Astrocyte (in vitro differentiated cells and primary cell): ENCODE measurements around the gene EN2. TPM values are rescaled to one million over a fixed set of nuclear protein-coding genes. Genes with fewer than 3 reads are reported as not detected.

ENCODE experiments used
- DNase-seq: peaks from one replicate; pipeline ENCODE4 v3.0.0-alpha.2; 2010; ENCODE audit warnings: low read depth
- FAIRE-seq: peaks from 2 replicates; lab custom pipeline; 2011; peaks lifted over from hg19 to GRCh38; lab: Jason Lieb, UNC
- H2AFZ ChIP-seq: 2 replicates; pipeline ENCODE4 v1.6.0; 2012; ENCODE audit warnings: low read depth, low read length, inconsistent platforms
- H3K27ac ChIP-seq: 2 replicates; pipeline ENCODE4 v1.5.1; 2011; ENCODE audit warnings: low read depth, low read length, inconsistent platforms
- H3K27me3 ChIP-seq: 2 replicates; pipeline ENCODE4 v1.6.0; 2011; ENCODE audit warnings: low read length, inconsistent platforms; ENCODE audit not compliant: insufficient read depth
- H3K36me3 ChIP-seq: 2 replicates; pipeline ENCODE4 v1.5.1; 2011; ENCODE audit warnings: low read length, inconsistent platforms; ENCODE audit not compliant: insufficient read depth
- H3K4me1 ChIP-seq: 2 replicates; pipeline ENCODE4 v1.5.1; 2011; ENCODE audit warnings: low read length, inconsistent platforms; ENCODE audit not compliant: insufficient read depth
- H3K4me2 ChIP-seq: 2 replicates; pipeline ENCODE4 v1.6.0; 2012; ENCODE audit warnings: low read length, inconsistent platforms
- H3K4me3 ChIP-seq: 2 replicates; pipeline ENCODE4 v1.5.1; 2011; ENCODE audit warnings: low read depth, mild to moderate bottlenecking, low read length, inconsistent platforms; ENCODE audit not compliant: insufficient read depth
- H3K79me2 ChIP-seq: 2 replicates; pipeline ENCODE4 v1.6.0; 2012; ENCODE audit warnings: mild to moderate bottlenecking, low read length, inconsistent platforms; ENCODE audit not compliant: insufficient read depth
- H3K9ac ChIP-seq: 2 replicates; pipeline ENCODE4 v1.6.0; 2012; ENCODE audit warnings: mild to moderate bottlenecking, low read length, inconsistent platforms
- H3K9me3 ChIP-seq: 2 replicates; pipeline ENCODE4 v1.5.1; 2012; ENCODE audit warnings: low read depth, mild to moderate bottlenecking, low read length, inconsistent platforms; ENCODE audit not compliant: insufficient read depth
- H4K20me1 ChIP-seq: 2 replicates; pipeline ENCODE4 v1.6.0; 2012; ENCODE audit warnings: low read length, inconsistent platforms; ENCODE audit not compliant: insufficient read depth
- H3K27ac Mint-ChIP-seq: one replicate; pipeline ENCODE4 v1.8.0; 2021; ENCODE audit warnings: mild to moderate bottlenecking, mixed read lengths; ENCODE audit not compliant: unreplicated experiment
- H3K27me3 Mint-ChIP-seq: one replicate; pipeline ENCODE4 v1.8.0; 2021; ENCODE audit warnings: low read depth, mixed read lengths; ENCODE audit not compliant: unreplicated experiment
- H3K36me3 Mint-ChIP-seq: one replicate; pipeline ENCODE4 v1.8.0; 2021; ENCODE audit warnings: low read depth, mixed read lengths; ENCODE audit not compliant: unreplicated experiment
- H3K4me1 Mint-ChIP-seq: one replicate; pipeline ENCODE4 v1.8.0; 2021; ENCODE audit warnings: low read depth, mixed read lengths; ENCODE audit not compliant: unreplicated experiment
- H3K4me3 Mint-ChIP-seq: one replicate; pipeline ENCODE4 v1.8.0; 2021; ENCODE audit warnings: mild to moderate bottlenecking, moderate library complexity, mixed read lengths; ENCODE audit not compliant: unreplicated experiment
- H3K9me3 Mint-ChIP-seq: one replicate; pipeline ENCODE4 v1.8.0; 2021; ENCODE audit warnings: mild to moderate bottlenecking, mixed read lengths; ENCODE audit not compliant: unreplicated experiment
- EZH2 ChIP-seq: IDR thresholded peaks from 2 replicates; pipeline ENCODE4 v1.6.1; 2012; ENCODE audit warnings: mild to moderate bottlenecking, low read length, inconsistent platforms; ENCODE audit not compliant: insufficient read depth
- total RNA-seq: library from RNA; stranded (reverse); gene quantifications from 2 replicates; pipeline ENCODE4 v1.2.1, GENCODE V29; 2021
- TF ChIP-seq, protein P1 (sequence below): IDR thresholded peaks from 2 replicates; pipeline ENCODE4 v1.5.1; 2011; ENCODE audit warnings: low read depth, mild to moderate bottlenecking, inconsistent platforms, low read length, moderate library complexity; ENCODE audit not compliant: insufficient read depth

The EN2 gene
- total RNA-seq, 1 donor from 2014 or later, result not detected

DNA sequence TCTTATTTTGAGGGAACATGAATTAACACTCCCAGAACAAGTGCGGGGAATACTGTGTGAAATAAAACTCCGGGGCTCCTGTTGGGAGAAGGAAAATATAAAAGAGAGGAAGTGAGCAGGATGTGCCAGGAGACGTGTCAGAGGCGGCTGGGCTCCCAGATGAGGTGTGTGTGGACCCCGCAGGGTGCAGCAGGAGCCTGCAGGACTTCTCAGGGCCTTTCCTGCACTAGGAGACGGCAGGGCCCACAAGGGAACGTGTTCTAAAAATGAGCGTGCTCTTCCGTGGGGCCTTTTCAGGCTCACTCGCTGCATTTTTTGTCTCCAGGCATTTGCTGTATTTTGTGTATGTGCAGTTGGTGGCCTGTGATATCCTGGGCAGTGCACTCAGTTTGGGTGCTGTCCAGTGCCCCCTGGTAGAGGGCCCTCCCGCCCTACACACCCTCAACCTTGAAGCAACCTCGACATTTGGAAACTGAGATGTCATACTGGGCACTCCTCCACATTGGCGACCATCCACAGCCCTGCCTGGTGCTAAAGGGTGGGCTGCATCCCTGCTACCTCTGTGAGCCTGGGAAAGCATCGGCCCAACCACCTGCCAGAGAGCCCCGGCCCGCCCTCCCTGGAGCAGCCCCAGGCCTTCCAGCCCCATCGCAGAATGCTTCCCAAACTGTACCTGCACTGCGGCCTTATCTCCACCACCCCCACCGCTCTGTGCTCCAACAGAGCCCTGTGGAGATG is 35.2 kb upstream of the EN2 start:
- Histone ChIP-seq H3K4me3 (no peak overlapping the region), H3K79me2 (no peaks in the 10 kb centered on the region), H3K27me3 (no peaks in the 10 kb centered on the region), H3K4me2 (no peak overlapping the region), H3K9me3 (no peaks in the 10 kb centered on the region), H3K27ac (no peak overlapping the region), H3K36me3 (no peaks in the 10 kb centered on the region), H3K9ac (no peak overlapping the region), H4K20me1 (no peaks in the 10 kb centered on the region), H3K4me1 (no peaks in the 10 kb centered on the region), H2AFZ (no peak overlapping the region)
- H3K4me1 Mint-ChIP-seq, result no peaks in the 10 kb centered on the region
- H3K36me3 Mint-ChIP-seq, result no peaks in the 10 kb centered on the region
- no peak overlapping the region for H3K27ac Mint-ChIP-seq
- H3K27me3 Mint-ChIP-seq, result peaks cover 89% of the 10 kb centered on the region
- DNase-seq (no peak), FAIRE-seq (no peak)
- TF ChIP-seq, protein P1, sequence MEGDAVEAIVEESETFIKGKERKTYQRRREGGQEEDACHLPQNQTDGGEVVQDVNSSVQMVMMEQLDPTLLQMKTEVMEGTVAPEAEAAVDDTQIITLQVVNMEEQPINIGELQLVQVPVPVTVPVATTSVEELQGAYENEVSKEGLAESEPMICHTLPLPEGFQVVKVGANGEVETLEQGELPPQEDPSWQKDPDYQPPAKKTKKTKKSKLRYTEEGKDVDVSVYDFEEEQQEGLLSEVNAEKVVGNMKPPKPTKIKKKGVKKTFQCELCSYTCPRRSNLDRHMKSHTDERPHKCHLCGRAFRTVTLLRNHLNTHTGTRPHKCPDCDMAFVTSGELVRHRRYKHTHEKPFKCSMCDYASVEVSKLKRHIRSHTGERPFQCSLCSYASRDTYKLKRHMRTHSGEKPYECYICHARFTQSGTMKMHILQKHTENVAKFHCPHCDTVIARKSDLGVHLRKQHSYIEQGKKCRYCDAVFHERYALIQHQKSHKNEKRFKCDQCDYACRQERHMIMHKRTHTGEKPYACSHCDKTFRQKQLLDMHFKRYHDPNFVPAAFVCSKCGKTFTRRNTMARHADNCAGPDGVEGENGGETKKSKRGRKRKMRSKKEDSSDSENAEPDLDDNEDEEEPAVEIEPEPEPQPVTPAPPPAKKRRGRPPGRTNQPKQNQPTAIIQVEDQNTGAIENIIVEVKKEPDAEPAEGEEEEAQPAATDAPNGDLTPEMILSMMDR, result no peak
- no peak for TF ChIP-seq EZH2
- no peak overlapping the region for H3K4me3 Mint-ChIP-seq
- H3K9me3 Mint-ChIP-seq, result peaks cover 3% of the 10 kb centered on the region

DNA sequence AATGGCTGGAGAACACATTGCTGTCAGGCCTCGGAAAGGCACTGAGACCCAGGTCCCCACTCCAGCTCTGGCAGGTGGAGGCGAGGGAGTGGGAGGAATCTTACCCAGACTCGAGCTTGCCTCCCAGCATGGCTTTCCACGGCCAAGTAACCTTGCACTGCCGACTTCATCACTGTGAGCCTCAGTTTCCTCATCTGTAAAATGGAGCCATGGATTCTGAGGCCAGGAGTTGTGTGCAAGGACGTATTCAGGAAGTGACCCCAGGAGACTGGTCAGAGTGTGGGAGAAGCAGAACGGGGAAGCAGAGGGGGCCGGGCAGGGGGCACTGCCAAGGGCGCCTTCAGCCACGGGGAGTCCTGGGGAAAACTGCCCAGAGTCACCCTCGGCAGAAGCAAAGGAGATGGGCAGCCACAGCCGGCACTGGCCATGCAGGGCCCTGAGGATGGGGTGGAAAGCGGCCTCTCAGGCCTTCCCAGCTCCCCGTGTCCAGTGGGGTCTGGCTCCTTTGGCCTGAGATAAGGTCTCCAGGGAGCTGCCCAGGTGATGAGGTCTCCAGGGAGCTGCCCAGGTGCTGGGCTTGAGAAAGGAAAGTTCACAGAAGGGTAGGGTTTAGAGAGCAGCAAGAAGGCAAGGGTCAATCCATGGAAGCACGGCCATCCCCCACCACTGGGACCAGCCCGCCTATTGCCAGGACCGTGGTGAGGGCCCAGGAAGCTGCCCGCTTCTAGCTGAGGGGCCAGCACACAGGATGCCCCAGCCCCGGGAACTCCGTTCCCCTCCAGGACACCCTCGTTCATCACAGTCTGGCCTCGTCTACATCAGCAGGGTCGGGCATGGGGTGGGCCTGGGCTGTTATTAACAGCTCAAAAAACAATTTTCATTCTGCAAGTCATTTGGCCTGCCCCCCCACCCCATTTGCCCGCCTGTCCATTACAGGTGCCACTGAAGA is 34.3 kb upstream of the EN2 start:
- H3K36me3 ChIP-seq, result no peaks in the 10 kb centered on the region
- no peak for FAIRE-seq
- peaks cover 91% of the 10 kb centered on the region for H3K27me3 Mint-ChIP-seq

More for the DNA sequence above, 34.3 kb upstream of the EN2 start:
- H3K27me3 ChIP-seq, result peaks cover under 1% of the 10 kb centered on the region
- H2AFZ ChIP-seq, result no peak overlapping the region
- no peak overlapping the region for H3K4me3 ChIP-seq
- no peaks in the 10 kb centered on the region for H3K4me1 ChIP-seq
- no peak overlapping the region for H3K4me2 ChIP-seq
- H3K27ac ChIP-seq, result no peak overlapping the region
- DNase-seq, result no peak
- H3K9ac ChIP-seq, result no peak overlapping the region
- TF ChIP-seq EZH2, result no peak
- TF ChIP-seq, protein P1, result no peak
- H3K4me3 Mint-ChIP-seq, result no peak overlapping the region
- H3K79me2 ChIP-seq, result no peaks in the 10 kb centered on the region
- peaks cover 3% of the 10 kb centered on the region for H3K9me3 Mint-ChIP-seq
- no peaks in the 10 kb centered on the region for H4K20me1 ChIP-seq
- no peaks in the 10 kb centered on the region for H3K36me3 Mint-ChIP-seq
- H3K4me1 Mint-ChIP-seq, result no peaks in the 10 kb centered on the region
- H3K27ac Mint-ChIP-seq, result no peak overlapping the region
- no peaks in the 10 kb centered on the region for H3K9me3 ChIP-seq
